Stimulated activated CD4-positive, alpha-beta T cell treated with anti-CD3 and anti-CD28 coated beads, Interleukin-1b, Interleukin-23, amount 100 ng/mL, for 48 hours (primary cell): ENCODE results near the gene DUSP1.

Source experiments
- DNase-seq: peaks from one replicate; pipeline ENCODE4 v3.0.0-alpha.2; 2020

DUSP1 gene

GRCh38 chr5:172739375-172739774 is 31.6 kb downstream of the DUSP1 start:
- DNase-seq, result no peak

GRCh38 chr5:172736508-172737135 is 34.4 kb downstream of the DUSP1 start:
- DNase-seq, result no peak

- DNase-seq, result no peak
Measured at GRCh38 chr5:172735141-172735831, 35.7 kb downstream of the DUSP1 start.

GRCh38 chr5:172733974-172734346 is 37.0 kb downstream of the DUSP1 start:
- DNase-seq, result no peak

GRCh38 chr5:172733131-172733973 is 37.6 kb downstream of the DUSP1 start:
- DNase-seq, result no peak

GRCh38 chr5:172732201-172732865 is 38.7 kb downstream of the DUSP1 start:
- DNase-seq, result no peak

GRCh38 chr5:172731680-172732074 is 39.3 kb downstream of the DUSP1 start:
- no peak for DNase-seq

- no peak for DNase-seq
Measured at GRCh38 chr5:172730981-172731679, 39.9 kb downstream of the DUSP1 start.

GRCh38 chr5:172730222-172730621 is 40.8 kb downstream of the DUSP1 start:
- DNase-seq, result no peak

GRCh38 chr5:172729588-172729987 is 41.4 kb downstream of the DUSP1 start:
- DNase-seq, result no peak

GRCh38 chr5:172728481-172729241 is 42.3 kb downstream of the DUSP1 start:
- DNase-seq, result no peak

- DNase-seq, result no peak
Measured at GRCh38 chr5:172727551-172727950, 43.4 kb downstream of the DUSP1 start.

GRCh38 chr5:172726966-172727365 is 44.0 kb downstream of the DUSP1 start:
- no peak for DNase-seq

GRCh38 chr5:172725785-172726184 is 45.2 kb downstream of the DUSP1 start:
- no peak for DNase-seq

- no peak for DNase-seq
Measured at GRCh38 chr5:172725273-172725672, 45.7 kb downstream of the DUSP1 start.

- DNase-seq, result no peak
Measured at GRCh38 chr5:172724242-172725183, 46.5 kb downstream of the DUSP1 start.

- no peak for DNase-seq
Measured at GRCh38 chr5:172723508-172723907, 47.5 kb downstream of the DUSP1 start.

GRCh38 chr5:172722327-172722815 is 48.6 kb downstream of the DUSP1 start:
- DNase-seq, result no peak

GRCh38 chr5:172721455-172722326 is 49.3 kb downstream of the DUSP1 start:
- no peak for DNase-seq

- no peak for DNase-seq
Measured at GRCh38 chr5:172720655-172721054, 50.3 kb downstream of the DUSP1 start.
